AG04450 (cell line): ENCODE measurements around the gene ZBTB26. TPM values are rescaled to one million over a fixed set of nuclear protein-coding genes. Genes with fewer than 3 reads are reported as not detected.
"Not testable (repeated sequence)": the region's sequence is repeated elsewhere in the genome, so short reads cannot be mapped to it uniquely, and the experiment has no call there.

Source experiments
- CTCF ChIA-PET: fragments of 300-600, 350-600 bp; formaldehyde crosslinking; extraction: SDS; loops from one replicate; lab custom pipeline; 2022; ENCODE audit warnings: antibody characterized with exemption, inconsistent platforms; lab: Charles Lee
- POLR2A ChIA-PET: fragments of 350-600 bp; formaldehyde crosslinking; extraction: SDS; loops from one replicate; lab custom pipeline; 2021; ENCODE audit warnings: antibody characterized with exemption, inconsistent platforms; lab: Yijun Ruan, JAX
- DNase-seq: peaks from one replicate; pipeline ENCODE4 v3.0.0-alpha.2; 2011; ENCODE audit warnings: low read depth, low spot score
- H3K27ac ChIP-seq: one replicate; pipeline ENCODE4 v1.5.1; 2012; ENCODE audit warnings: low read depth, low read length, control low read depth
- H3K27me3 ChIP-seq: one replicate; pipeline ENCODE4 v1.6.0; 2012; ENCODE audit warnings: low read length; ENCODE audit not compliant: control insufficient read depth, insufficient read depth
- H3K4me3 ChIP-seq: 2 replicates; pipeline ENCODE4 v1.5.1; 2011; ENCODE audit warnings: mild to moderate bottlenecking, low read depth, low read length, control low read depth
- H3K9me3 ChIP-seq: 2 replicates; pipeline ENCODE4 v1.5.1; 2012; ENCODE audit warnings: low read length; ENCODE audit not compliant: control insufficient read depth, insufficient read depth
- polyA plus RNA-seq: library from polyadenylated mRNA; depleted of rRNA; stranded (reverse); fragments of >200 nt; gene quantifications from 2 replicates; pipeline ENCODE4 v1.2.3, GENCODE V29; 2011; rRNA removed
- small RNA-seq: library from RNA; depleted of rRNA; stranded (forward); fragments of <200 nt; gene quantifications from one replicate; pipeline ENCODE3, GENCODE V24; 2012; ENCODE audit warnings: low read depth; ENCODE audit not compliant: insufficient read length
- TF ChIP-seq, protein P1 (sequence below): IDR thresholded peaks from 2 replicates; pipeline ENCODE4 v1.5.1; 2011; ENCODE audit warnings: low read depth, low read length, control low read depth, inconsistent platforms

The ZBTB26 gene
- polyA plus RNA-seq, 1 experiment, result 9.6 TPM

DNA sequence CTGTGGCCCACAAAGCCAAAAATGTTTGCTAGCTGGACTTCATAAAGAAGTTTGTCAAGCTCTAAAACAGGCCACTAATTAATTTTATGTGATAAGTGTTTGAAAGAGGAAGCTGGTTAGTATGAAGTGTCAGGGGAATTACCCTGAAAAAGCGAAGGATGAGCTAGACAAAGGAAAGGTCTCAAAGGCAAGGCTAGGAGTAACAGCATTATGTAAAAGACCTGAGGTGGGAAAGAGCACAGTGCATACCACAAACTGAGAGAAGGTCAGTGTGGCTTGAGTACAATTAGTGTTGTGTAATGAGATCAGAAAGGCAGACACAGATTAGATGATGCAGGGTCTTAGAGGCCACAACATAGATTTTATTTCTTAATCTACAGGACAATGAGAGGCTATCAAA, 55.8 kb downstream of the ZBTB26 start:
- TF ChIP-seq, protein P1, sequence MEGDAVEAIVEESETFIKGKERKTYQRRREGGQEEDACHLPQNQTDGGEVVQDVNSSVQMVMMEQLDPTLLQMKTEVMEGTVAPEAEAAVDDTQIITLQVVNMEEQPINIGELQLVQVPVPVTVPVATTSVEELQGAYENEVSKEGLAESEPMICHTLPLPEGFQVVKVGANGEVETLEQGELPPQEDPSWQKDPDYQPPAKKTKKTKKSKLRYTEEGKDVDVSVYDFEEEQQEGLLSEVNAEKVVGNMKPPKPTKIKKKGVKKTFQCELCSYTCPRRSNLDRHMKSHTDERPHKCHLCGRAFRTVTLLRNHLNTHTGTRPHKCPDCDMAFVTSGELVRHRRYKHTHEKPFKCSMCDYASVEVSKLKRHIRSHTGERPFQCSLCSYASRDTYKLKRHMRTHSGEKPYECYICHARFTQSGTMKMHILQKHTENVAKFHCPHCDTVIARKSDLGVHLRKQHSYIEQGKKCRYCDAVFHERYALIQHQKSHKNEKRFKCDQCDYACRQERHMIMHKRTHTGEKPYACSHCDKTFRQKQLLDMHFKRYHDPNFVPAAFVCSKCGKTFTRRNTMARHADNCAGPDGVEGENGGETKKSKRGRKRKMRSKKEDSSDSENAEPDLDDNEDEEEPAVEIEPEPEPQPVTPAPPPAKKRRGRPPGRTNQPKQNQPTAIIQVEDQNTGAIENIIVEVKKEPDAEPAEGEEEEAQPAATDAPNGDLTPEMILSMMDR, result no peak
- POLR2A ChIA-PET, result no interaction called here
- CTCF ChIA-PET, result no interaction called here

DNA sequence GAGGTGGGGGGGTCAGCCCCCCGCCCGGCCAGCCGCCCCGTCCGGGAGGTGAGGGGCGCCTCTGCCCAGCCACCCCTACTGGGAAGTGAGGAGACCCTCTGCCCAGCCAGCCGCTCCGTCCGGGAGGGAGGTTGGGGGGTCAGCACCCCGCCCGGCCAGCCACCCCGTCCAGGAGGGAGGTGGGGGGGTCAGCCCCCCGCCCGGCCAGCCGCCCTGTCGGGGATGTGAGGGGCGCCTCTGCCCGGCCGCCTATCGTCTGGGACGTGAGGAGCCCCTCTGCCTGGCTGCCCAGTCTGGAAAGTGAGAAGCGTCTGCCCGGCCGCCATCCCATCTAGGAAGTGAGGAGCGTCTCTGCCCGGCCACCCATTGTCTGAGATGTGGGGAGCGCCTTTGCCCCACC, 64.0 kb downstream of the ZBTB26 start:
- DNase-seq, POLR2A ChIA-PET, H3K4me3 ChIP-seq, CTCF ChIA-PET, H3K27me3 ChIP-seq, H3K9me3 ChIP-seq, H3K27ac ChIP-seq: not testable (repeated sequence)

More for the DNA sequence above, 55.8 kb downstream of the ZBTB26 start:
- H3K27me3 ChIP-seq, result no peaks in the 10 kb centered on the region
- H3K27ac ChIP-seq, result no peak overlapping the region
- H3K4me3 ChIP-seq, result no peak overlapping the region
- no peak for DNase-seq
- H3K9me3 ChIP-seq, result no peaks in the 10 kb centered on the region

DNA sequence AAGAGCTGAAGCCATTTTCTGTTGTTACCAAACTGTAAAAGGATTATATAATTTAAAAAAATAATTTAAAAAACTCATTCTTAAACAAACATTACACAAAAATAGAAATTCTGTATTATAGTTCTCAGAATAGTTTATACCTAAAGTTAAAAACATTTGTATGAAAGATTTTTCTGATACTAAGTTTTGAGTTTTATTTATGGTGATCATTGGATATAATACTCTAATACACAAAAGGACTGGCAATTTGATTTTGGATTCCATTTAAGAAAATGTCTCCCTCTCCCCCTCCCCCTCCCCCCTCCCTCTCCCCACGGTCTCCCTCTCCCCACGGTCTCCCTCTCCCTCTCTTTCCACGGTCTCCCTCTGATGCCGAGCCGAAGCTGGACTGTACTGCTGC, 65.2 kb downstream of the ZBTB26 start:
- CTCF ChIA-PET, result no interaction called here
- H3K4me3 ChIP-seq, result no peak overlapping the region

More for the DNA sequence above, 65.2 kb downstream of the ZBTB26 start:
- no peak overlapping the region for H3K27ac ChIP-seq
- DNase-seq, result no peak
- H3K9me3 ChIP-seq, result no peaks in the 10 kb centered on the region
- POLR2A ChIA-PET, result no interaction called here
- no peaks in the 10 kb centered on the region for H3K27me3 ChIP-seq
- TF ChIP-seq, protein P1, result no peak

Small RNA genes within 50 kb of the gene (small RNA-seq; reads per million reads assigned to genes)
- not detected for gene RNY1P15
- 106 reads per million, percentile 89 among the genes with 10 or more reads in this experiment for gene SNORD90

Other genes with a start within 250 kb of the ZBTB26 start
- gene OR1L4, start 207.5 kb downstream of the ZBTB26 start, polyA plus RNA-seq, result not detected in 2 replicates
- gene OR1L6, start 189.2 kb downstream of the ZBTB26 start, polyA plus RNA-seq, result not detected in 2 replicates
- gene OR5C1, start 142.6 kb downstream of the ZBTB26 start, polyA plus RNA-seq, result not detected in 2 replicates
- not detected in 2 replicates for gene OR1K1, start 131.4 kb downstream of the ZBTB26 start, polyA plus RNA-seq
- 15.5 and 18.7 TPM in 2 replicates for gene PDCL, start 102.9 kb downstream of the ZBTB26 start, polyA plus RNA-seq
- 41.5 and 47.2 TPM in 2 replicates for gene RC3H2, start 26.2 kb downstream of the ZBTB26 start, polyA plus RNA-seq
- 5.9 and 8.3 TPM in 2 replicates for gene ZBTB6, start 18.2 kb downstream of the ZBTB26 start, polyA plus RNA-seq
- gene RABGAP1, start 9.5 kb upstream of the ZBTB26 start, polyA plus RNA-seq, result 56.4 and 69.4 TPM in 2 replicates
- gene GPR21, start 102.2 kb upstream of the ZBTB26 start, polyA plus RNA-seq, result 0.35 TPM in 1 of 2 replicates, not detected in the other